Activated CD8-positive, alpha-beta memory T cell treated with anti-CD3 and anti-CD28 coated beads for 1 hour (primary cell): ENCODE measurements around the gene IER3IP1.
"Not testable (repeated sequence)": the region's sequence is repeated elsewhere in the genome, so short reads cannot be mapped to it uniquely, and the experiment has no call there.

Experiments used
- DNase-seq, 2 donors: peaks; one replicate each; pipeline ENCODE4 v3.0.0-alpha.2; 2020; ENCODE audit warnings: low read depth in 1 of 2; ENCODE audit errors: extremely low read depth in 1 of 2

Gene IER3IP1

DNA sequence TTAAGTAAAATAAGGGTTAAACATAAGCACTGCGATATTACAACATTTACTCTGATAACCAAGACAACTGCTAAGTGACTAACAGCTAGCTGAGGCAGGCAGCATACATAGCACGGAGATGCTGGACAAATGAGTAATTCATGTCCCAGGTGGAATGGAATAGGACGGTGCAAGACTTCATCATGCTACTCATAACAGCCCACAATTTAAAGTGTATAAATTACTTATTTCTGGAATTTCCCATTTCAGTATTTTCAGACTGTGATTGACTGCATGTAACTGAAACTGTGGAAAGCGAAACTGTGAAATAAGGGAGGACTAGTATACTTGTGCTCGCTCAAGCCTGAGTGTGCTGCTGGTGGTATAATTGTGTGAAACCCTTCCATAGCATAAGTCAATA is 12.9 kb downstream of the IER3IP1 start:
- no peak for DNase-seq

DNA sequence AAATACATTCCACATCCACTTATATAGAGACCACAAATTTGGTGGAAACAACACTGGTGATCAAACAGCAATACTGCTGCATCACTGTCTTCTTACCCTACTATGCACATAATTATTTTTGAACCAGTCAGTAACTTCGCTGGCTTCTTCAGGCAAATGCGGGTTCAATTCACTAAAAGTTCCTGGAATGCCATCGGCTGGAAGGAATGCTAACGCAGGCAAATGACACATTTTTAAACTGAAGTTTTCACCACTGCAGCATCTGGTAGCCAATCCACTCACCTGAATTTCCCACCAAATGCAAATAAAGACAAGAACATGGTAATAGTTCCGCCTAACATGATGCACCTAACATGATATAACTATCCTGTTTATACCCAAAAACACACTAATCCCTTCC is 15.9 kb downstream of the IER3IP1 start:
- DNase-seq: no peak

DNA sequence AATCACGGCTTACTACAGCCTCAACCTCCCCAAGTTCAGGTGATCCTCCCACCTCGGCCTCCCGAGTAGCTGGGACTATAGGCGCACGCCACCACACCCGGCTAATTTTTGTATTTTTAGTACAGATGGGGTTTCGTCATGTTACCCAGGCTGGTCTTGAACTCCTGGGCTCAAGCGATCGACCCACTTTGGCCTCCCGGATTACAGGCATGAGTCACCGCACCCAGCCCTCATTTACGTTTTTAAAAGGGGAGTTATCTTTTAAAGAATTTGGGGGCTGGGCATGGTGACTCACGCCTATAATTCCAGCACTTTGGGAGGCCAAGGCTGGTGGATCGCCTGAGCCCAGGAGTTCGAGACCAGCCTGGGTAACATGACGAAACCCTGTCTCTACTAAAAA is 17.8 kb downstream of the IER3IP1 start:
- DNase-seq: not testable (repeated sequence)

DNA sequence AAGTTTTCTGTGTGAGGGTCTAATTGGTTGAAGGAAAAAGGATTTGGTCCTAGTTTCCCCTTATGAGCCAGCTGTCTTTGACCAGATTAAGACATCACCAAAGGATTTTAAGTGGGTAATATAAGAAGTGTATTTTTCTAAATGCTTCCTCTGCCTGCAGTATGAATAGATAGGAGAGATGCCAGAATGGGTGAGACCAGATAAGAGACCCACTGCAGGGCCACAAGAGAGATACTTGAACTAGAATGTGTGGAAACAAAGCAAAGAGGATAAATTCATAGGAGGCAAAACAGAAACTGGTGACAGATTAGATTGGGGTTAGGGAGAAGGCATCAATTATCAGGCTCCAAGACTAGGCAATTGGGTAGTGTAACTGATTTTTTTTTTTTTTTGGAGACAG is 24.7 kb downstream of the IER3IP1 start:
- no peak for DNase-seq

DNA sequence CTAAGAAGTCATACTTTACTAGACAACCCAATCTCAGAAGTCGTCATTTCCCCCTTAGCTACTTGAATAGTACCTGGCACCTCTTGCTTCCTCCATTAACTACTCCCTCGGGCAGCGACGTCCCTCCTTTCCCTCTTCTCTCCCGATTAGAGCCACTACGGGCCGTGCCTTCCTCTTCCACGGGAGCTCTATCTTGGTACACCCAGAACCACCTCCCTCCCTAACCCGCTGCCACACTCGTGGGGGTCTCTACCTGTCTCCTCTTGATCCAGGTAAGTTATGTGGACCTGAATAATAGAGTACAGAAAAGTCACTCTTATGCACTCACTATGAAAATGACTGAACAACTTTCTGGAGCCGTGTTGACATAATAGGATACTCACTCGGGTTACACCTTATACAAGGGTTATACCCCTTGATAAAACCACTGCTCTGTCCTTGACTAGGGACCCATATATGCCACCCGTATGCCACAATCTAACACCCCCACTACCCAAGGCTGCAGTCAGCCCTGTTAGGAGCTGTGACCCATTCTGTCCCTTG is 25.3 kb downstream of the IER3IP1 start:
- DNase-seq: no peak

DNA sequence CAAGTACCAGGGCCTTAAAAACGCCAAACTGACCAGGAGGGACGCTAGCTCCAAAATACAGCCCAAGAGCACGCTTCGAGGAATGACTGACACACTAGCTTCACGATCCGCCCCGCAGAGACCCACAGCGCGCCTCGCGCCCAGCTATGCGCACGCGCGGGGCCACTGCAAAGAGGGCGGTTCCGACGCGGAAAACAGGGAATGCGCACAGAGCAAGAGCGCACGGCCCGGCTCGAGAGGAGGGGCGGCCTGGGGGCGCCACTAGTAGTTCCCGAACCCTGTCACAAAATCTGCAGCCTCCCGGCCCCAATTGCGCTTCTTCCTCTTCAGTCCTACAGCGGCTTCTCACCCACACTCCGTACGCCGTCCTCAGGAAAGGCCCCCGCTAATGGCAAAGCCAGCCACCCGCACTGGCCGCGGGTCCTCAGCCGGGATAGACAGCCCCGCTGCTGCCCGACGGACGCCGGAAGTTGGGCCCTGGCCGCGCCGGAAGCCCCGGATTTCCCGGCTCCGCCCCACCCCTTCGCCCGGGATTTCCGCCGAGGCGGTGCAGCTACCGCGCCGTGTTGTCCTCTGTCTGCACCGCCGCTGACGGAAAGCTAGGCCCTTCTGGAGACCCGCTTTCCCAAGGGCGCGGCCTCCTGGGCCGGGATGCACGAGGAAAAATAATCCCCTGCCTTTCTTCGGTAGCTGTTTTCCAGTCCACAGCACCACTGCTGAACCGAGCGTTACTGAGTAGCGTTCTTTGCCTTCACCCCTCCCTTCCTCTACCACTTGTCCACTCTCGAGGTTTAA is 25.9 kb downstream of the IER3IP1 start, which contains the start of gene HDHD2:
TSS of gene HDHD2 (minus strand) at position 472 of the 795 bp plus-strand sequence. CDS start 14,061 bp downstream, outside the sequence.
- DNase-seq: peak; percentile 37 to 63

DNA sequence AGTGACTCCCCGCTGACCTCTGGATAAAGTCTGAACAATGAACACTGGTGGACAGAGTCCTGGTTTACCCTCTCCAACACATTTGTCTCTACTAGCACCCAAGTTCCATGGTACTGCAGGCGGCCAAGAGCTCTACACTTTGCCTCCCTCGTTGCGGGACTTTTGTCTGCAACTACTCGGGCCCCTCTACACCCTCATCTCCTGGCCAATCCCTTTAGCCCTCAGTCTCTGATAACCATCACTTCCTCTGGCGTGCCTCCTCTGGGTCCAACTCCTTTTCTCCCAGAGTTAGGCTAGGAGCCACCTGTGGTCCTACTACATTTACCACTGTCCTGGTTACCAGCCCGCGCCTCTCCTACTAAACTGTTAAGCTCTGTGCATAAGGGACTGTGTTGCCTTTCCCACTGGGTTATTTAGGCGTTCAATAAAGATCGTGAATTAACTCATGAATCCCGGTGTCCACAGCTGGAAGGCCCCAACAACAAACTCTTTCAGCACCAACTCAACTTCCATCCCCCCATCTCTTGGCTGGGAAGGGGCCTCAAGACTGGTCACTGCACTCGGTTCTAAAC is 26.6 kb downstream of the IER3IP1 start:
- DNase-seq: no peak

GRCh38 chr18:47146206-47146605 is 30.0 kb downstream of the IER3IP1 start:
- DNase-seq: no peak

DNA sequence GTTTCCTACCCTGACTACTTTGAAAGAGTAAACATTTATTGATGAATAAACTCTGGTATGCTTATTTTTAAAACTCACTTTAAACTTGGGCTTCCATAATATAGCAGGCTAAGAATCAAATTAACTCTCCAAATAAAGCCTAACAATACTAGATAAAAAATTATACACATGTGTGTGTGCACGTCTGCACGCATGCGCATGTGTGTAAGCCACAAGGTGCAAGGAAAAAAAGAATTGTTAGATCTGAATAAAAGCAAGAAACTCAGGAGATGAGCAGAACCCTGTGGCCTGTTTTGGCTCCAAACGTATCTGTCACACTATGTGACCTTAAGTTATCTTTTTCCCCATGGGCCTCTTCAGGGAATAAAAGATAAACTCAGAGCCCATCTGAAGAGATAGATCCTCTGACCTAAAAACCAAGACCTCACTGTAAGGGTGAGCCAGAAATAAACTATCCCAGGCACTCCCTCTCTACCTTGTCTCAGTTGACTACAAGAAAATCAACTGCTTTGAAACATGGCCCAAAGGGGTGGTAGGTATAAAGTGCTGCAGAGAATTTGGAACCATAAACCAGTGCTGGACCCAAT is 32.2 kb downstream of the IER3IP1 start:
- DNase-seq: no peak

- no peak for DNase-seq
Measured at GRCh38 chr18:47143153-47143552, 33.0 kb downstream of the IER3IP1 start.

- no peak for DNase-seq
Measured at GRCh38 chr18:47141289-47141688, 34.9 kb downstream of the IER3IP1 start.

GRCh38 chr18:47121146-47121545 is 55.0 kb downstream of the IER3IP1 start:
- DNase-seq: no peak

- DNase-seq: no peak
Measured at GRCh38 chr18:47120428-47120827, 55.7 kb downstream of the IER3IP1 start.

DNA sequence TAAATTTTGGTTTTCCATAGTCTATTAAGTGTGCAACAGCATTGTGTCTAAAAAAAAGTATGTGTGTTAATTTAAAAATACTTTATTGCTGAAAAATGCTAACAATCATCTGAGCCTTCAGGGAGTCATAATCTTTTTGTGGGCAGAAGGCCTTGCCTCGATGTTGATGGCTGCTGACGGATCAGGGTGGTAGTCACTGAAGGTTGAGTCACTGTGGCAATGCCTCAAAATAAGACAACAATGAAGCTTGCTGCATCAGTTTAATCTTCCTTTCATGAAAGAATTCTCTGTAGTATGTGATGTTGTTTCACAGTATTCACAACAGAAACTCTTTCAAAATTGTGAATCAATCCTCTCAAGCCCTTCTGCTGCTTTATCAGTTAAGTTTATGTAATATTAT is 57.2 kb downstream of the IER3IP1 start:
- DNase-seq: no peak

DNA sequence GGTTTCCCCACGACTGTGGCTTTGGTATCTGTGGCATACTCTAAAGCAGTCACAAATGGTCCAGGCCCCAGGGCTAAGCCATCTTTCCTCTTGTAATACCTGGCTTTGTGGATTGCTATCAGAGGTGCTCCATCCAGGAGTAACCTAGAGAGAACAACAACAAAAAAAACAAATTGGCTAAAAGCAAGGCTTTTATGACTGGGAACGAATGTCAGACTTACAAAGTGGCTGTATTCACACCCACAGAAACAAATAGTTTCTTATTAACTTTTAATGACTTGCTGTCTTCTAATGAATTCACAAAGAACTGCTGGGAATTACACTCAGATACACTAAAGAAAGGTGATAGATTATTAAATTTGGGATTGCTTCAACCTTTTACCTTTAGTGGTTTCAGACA is 61.0 kb downstream of the IER3IP1 start:
- DNase-seq: no peak

- no peak for DNase-seq
Measured at GRCh38 chr18:47113796-47114540, 62.2 kb downstream of the IER3IP1 start.

DNA sequence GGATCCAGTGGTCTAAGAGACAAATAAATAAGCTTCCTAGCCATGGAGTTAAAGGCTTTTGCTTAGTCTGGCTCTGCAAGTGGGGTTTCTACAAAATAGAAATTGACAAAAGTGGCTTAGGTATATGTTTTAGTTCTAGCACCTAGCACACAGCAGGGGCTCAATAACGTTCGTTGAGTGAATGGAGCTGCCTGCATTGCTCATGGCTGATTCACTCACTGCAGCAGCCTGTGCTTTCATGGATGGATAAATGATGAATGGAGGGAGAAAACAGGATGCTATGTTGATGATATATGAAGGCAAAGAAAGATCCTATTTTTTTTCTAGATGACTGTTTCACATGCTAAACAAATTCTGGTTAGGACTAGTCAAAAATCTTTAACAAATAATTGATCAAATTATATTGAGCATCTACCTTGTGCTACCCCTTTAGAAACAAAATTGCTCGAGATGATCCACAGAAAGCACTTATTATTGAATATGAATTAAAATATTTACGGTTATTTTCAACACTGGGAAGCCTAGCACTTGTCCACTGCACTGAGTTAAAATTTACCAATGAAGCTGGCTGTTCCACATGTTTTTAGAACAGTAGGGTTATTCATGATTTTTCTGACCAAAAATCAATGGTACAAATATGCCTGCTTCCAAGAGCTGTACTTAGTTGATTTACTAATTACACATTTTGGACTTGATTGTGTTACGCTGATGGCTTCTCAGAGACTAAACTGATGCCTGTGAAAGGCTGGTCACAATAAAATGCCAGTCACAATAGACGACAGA is 65.5 kb downstream of the IER3IP1 start:
- DNase-seq: no peak

DNA sequence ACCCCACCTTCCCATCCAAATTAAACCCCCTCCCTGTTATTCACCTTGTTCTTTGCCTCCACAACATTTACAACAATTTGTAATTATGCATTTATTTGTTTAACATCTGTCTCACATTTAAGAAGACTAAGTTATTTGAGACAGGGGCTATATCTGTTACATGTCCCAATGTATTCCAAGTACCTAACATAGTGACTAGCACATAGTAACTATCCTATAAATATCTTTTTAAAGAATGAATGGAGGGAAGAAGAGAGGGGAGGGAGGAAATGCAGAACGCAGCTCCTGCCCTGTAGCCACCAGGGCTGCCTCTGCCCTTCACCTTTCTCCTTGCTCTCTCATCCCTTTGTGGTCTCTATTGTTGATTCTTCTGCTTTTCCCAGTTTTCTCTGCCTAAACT is 66.4 kb downstream of the IER3IP1 start:
- no peak for DNase-seq

DNA sequence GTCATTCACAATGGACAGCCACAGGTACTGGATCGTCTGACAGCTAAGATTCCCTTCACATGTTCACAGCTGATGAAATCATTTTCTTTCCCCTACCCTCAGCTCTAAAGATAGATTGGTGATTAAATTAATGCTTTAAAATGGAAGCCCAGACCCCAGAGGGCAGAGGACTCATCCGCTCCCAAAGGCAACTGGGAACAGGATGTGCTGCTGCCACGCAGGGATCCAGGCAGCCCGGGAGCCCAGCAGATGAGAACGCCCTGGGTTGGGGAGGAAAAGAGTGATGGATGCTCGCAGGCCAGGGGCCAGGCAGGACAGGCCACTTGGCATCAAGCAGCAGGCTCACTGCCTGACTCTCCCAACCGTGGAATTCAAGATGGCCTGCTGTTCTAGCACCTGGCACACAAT is 67.2 kb downstream of the IER3IP1 start:
- no peak for DNase-seq

DNA sequence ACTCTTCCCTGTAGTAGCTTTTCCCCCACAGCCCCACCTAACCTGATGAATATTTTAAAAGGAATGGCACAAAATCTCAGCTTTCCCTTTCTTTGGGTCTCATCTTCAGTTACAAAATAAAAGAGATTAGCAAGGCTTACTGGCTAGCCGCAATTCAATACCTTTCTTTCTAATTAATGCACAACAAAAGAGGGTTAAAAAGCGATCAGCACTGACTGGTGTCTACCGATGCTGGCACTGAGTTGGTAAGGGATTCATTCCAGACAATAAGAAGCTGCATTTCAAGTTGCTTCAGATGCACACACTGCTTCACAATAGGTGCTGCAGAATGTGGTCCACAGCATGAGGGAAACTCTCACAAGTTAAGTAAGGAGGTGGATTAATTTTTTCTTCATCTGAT is 67.8 kb downstream of the IER3IP1 start:
- DNase-seq: no peak
